GM15510 (cell line): ENCODE data around the gene APP.

ENCODE experiments used
- POLR2A ChIP-seq: IDR thresholded peaks from 3 replicates; pipeline ENCODE4 v1.6.1; 2011; ENCODE audit warnings: borderline replicate concordance; ENCODE audit not compliant: insufficient read length; ENCODE audit errors: extremely low read depth

The APP gene

DNA sequence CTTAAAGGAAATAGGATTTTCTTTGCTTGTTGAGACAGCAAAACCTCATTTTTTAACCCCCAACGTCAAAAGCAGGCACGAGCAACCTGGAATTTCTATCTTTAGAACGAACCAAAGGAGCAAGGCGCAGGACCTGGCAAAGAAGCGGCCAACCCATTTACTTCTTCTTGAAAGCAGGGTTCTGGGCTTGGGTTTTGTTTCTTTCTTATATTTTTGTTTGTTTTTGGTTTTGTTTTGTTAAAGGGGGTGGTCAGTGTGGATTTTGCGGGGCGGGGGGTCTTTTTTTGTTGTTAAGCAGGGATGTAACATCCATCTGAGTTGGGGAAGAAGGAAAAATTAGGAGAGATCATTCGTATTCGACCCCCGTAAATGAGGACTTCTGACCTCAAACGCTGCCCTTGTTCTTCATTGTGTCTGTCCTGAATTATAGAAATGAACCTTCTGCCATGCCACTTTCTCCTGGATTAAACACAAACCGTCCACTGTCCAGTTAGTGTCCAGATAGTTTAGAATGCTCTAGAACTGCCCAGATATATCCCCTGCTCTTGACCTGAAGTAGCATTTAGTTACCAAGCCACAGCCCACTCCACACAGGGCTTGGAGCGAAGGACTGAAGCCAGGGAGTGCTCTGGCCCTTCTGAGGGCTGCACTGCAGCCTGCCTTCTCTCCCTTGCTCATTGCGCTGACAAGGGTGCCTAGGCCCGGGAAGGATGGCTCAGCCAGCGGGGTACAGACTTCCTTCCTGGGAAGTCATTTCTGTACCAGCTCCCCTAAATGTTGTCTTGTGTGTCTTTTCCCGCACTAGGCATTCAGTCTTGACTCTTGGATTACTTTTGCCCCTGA is 909 bp upstream of the APP start:
- TF ChIP-seq POLR2A, result no peak

DNA sequence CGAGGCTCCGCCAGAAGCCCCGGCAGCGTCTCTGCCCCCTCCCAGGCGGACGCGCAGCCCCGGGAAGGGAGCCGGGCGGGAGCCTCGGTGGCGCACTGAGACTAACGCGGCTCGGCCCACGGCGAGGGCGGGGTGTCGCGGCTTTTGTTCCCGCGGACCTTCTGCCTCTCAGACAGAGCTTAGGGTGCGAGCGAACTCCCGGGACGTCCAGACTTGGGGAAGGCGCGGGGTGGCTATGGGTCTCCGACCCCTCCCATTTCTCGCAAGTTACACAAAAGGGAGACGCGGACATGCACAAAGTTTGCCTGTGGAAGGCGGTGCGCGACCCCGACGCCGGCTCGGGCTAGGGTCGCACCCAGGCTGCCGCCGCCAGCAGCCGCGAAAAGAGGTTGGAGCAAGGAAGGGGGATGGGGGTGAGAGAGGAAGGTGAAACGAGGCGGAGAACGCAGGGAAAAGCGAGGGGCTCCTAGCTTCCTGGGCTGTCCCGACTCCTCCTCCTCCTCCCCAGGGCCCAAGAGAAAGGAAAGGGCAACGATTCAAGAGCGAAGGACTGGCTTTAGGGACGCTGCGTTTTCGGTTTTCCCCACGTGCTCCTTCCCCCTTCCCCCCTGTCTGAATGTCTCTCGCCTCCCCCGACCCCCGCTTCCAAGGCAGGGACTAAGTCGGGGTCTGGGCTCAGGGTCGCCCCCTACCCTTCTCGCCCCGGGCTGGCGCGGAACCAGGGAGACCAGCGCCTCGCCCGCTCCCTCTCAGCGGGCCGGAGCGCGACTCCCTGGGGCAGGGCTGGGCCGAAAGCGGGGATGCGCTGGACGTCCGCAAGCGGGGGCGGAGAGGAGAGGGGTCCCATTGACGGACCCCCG is 729 bp downstream of the APP start:
- no peak for TF ChIP-seq POLR2A

DNA sequence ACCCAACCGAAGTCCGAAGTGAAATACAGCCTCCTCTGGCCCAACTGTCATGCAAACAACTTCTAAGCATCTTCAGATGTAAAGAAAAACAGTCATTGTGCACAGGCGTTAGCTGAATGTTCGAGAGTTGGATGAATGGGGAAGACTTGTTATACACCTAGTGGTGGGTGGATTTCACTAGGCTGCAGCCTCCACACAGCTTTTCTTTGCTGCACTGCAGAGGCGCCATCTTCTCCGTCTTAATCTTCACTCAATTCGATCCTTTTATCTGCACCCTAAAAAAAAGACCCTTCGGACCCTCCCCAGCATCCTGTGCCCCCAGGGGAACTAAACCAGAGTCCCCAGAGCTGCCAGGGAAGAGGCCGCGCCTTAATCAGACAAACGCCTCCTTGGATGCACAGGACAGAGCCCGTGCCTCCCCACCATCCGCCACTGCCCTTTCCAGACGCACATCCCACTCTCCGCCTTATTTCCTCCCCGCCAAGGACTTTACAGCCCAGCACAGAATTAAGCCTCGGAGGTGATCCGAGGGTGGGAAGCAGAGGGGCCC is 1.4 kb downstream of the APP start:
- TF ChIP-seq POLR2A, result no peak

DNA sequence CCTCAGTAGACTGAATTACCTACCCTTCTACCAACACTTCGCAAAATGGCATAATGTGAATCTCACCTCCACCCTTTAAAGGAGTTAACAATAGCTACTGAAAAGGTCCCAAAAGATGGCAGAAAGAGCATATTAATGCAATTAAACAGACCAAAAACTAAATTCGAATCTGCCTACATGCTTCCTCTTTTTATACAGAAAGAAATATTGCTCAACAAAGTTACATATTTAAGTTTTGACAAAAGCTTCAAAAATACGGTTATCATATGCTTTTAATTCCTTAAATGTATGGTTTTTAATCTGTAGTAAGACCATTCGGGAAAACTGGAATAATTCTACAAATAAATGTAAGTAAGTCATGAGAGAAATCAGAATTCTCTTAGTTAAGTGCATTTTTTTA is 2.2 kb downstream of the APP start:
- TF ChIP-seq POLR2A, result no peak

DNA sequence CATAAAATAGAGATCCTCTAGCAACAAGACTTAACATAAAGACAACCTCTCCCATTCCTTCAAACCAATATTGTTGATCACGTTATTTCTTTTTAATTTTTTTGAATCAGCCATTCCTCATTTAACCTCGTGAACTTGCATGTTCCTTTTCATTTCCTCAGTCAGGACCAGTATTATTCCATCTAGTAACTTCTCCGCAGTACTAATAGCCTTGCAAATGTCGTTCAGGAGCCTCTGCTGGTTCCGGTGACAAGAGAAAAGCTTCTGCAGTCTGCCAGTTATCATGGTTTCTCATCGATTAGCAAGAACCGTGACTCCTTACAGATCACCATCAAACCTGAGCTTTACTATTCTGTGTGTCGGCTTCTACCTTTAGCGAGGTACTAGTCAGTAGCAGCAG is 3.0 kb downstream of the APP start:
- TF ChIP-seq POLR2A, result no peak

DNA sequence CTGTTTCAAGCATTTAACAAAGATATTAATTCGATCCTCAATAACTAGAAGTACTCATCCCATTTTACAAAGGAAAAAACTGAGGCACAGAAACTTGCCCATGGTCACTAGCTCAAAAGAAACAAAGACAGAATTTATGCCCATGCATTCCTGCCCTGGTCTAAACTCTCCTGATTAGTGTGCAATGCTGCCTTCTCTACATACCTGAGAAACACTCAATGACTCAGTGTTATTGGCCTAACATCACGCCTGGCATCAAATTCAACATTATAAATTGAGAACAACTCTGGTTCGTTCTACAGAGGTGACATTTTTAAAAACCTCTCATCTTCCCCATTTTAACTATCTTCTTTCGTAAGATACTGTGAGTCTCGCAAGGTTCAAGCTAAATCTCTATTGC is 5.2 kb downstream of the APP start:
- TF ChIP-seq POLR2A, result no peak

DNA sequence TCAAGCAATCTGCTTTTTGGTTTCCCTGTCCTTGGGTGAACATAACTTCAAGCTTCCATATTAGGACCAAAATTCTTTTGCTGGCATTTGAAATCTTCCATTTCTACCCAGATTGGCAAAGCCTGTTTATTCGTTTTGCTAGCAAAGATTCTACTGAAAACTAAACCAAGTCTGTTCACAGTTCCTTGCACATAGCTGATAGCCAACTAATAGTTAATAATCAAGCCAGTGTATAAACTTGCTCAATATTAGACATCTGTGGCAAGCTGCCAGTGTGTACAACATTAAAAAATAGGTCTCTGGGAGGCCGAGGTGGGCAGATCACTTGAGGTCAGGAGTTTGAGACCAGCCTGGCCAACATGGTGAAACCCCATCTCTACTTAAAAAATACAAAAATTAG is 6.3 kb downstream of the APP start:
- TF ChIP-seq POLR2A, result no peak

DNA sequence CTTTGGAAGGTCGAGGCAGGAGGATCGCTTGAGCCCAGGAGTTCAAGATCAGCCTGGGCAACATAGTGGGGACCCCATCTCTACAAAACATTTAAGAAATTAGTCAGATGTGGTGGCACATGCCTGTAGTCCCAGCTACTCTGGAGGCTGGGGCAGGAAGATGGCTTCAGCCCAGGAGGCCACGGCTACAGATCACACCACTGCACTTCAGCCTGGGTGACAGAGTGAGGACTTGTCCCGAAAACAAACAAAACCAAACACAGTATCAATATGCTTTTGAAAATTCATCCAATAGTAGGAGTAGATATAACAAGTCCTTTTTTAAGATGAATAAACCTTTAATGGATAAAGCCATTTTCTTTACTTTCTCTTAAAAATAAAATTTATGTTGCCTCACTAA is 8.5 kb downstream of the APP start:
- TF ChIP-seq POLR2A, result no peak

DNA sequence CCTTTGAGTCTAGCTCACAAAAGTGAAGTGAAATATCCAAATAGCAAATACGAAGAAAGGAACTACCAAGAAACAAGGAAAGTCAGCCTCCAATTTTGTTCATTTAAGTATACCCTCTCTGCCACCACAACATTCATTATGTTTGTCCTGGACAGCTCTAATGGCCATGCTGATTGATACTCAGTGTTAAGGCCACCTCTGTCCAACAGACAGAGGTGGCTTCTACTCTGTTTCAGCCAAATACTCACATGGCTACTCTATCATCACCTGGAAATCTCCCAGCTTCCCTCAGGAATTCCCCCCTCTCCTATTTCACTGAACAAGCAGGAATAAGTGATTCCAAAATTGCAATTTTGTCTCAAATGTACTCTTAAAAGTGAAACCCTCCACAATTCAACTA is 10.7 kb downstream of the APP start:
- TF ChIP-seq POLR2A, result no peak

DNA sequence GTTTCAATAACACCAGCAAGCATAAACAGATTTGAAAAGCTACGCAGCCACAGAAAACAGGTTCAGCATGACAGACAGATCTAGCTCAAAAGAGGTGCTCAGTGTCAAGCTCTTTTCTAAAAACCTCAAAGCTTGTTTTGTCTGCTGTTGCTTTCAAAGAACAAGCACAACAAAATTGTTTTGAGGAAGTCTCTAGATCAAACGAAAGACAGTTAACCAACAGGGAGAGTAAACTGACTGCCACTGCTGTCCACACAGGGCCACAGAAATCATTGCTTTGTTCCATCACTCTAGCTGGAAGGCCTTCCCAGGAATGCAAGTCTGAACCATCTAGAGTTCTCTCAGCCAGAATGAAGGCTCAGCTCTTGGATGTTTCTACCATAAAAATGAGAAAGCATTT is 12.8 kb downstream of the APP start:
- TF ChIP-seq POLR2A, result no peak

DNA sequence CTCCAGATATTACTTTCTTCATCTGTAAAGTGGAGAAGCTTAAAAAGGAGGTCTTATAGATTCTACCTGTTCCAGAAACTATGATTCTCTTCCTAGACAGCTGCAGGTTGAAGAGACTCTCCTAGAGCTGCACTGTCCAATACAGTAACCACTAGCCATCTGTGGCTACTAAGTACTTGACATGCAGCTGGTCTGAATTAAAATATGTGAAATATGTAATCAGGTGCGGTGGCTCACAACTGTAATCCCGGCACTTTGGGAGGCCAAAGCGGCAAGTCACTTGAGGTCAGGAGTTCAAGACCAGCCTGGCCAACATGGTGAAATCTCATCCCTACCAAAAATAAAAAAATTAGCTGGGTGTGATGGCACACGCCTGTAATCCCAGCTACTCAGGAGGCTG is 15.8 kb downstream of the APP start:
- no peak for TF ChIP-seq POLR2A

DNA sequence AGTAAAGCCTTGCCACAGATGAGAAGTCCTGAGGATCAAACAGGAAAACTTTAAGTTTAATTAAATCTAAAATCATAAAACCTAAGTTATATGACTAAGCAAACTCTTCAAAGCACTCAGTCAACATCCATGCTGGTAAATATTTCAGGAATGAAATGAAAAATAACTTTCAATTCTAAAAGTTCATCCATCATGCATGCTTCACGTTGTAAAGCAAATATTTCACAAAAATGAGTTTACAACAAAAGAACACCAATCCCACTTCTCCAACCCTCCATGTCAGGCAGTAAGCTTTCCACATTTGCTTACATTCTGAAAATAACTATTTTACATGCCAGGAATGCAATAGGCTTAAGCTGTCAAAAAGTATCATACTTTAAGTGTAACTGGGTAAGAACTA is 16.8 kb downstream of the APP start:
- no peak for TF ChIP-seq POLR2A

DNA sequence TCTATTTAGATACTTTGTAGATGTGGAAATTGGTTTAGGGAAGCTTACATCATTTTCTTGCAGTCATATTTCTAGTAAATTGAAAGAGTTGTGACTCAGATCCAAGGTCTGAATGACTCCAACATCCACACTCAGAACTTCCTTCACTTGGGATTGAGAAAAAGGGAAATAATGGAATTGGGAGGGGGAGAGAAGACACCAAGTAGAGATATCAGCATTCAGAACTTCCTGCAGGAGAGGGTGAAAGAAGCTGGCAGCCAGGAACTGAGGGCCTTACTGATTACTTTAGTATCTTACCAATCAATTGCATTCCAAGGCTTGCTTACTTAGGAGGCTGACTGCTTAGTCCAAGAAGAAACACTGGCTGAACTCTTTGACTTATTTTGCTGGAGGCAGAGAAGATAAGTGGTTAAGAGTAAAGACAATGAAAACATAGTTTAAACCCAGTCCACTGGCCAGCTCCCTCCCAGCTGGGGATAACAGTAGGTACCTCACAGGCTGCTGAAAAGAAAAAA is 21.7 kb downstream of the APP start:
- TF ChIP-seq POLR2A, result no peak

DNA sequence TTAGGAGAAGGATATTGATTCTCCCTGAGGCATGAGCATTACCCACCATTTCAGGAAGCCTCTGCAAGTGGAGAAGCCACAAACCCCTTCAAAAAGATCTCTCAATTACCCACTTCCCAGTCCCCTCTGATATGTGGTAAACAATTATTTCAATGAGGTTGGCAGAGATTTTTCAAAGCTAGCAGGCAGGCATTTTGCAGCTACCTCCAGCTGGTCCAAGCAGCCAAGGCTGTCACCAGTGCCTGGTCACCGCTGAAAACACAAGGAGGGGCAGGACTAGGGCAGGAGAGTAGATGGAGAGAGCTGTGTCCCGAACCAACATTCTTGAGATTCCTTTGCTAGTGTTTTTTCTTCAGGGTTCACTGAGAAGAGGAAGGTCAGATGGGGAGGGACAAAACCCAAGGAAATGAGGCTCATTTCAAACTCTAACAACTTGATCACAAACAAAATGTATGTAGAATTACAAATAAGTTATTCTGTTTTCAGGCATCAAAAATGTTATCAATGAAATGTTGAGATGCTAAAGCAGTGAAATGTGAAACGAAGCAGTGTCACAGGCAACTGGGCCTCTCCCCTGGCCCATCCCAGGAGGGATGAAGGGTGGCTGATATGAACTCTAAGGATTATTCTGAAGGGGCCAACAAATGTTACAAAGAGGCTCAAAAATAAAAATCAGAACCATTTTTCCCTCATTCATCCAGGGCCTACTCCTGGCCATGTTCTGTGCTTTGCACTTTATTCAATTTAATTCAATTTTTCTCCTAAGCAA is 22.3 kb downstream of the APP start:
- TF ChIP-seq POLR2A, result no peak

DNA sequence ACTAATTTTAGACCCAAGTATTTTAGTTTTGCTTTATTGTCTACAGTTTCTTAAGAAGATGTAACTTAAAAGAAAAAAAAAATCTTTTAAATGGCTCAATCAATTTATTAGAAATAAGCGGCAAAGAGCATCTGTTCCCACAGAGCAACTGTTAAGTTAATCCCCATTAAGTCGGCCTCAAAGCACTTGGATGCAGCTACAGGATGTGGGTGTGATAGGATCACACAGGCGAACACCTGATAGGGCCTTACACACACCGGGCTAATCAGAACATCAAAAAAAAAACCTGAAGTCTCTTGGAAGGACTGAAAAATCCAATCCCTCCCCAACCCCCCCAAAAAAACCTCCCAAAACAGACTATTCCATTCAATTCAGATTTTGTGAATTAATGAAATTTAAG is 23.0 kb downstream of the APP start:
- no peak for TF ChIP-seq POLR2A
